DOHH2 (cell line): ENCODE measurements around the gene GOLGA1.

ENCODE experiments used
- H3F3A ChIP-seq: fragments of 200-600 bp; sonication (generic), shearing (Covaris generic); 2 replicates; pipeline ENCODE4 v1.6.0; 2016; ENCODE audit warnings: antibody characterized with exemption, mild to moderate bottlenecking; ENCODE audit not compliant: control insufficient read depth, insufficient read depth
- H3K27ac ChIP-seq: fragments of 200-600 bp; sonication (generic); 2 replicates; pipeline ENCODE4 v1.5.1; 2014; ENCODE audit warnings: low read depth, mild to moderate bottlenecking, low read length, moderate library complexity
- H3K27me3 ChIP-seq: fragments of 200-600 bp; sonication (generic); 2 replicates; pipeline ENCODE4 v1.6.1; 2014; ENCODE audit warnings: mild to moderate bottlenecking, low read length, mixed read lengths; ENCODE audit not compliant: control insufficient read depth
- H3K36me3 ChIP-seq: fragments of 200-600 bp; sonication (generic); 2 replicates; pipeline ENCODE4 v1.6.1; 2014; ENCODE audit warnings: mild to moderate bottlenecking, low read length, moderate library complexity, mixed read lengths; ENCODE audit not compliant: control insufficient read depth
- H3K4me1 ChIP-seq: fragments of 200-600 bp; sonication (generic); 2 replicates; pipeline ENCODE4 v1.6.1; 2014; ENCODE audit warnings: mild to moderate bottlenecking, low read length, mixed read lengths; ENCODE audit not compliant: control insufficient read depth
- H3K4me2 ChIP-seq: fragments of 200-600 bp; sonication (generic); 2 replicates; pipeline ENCODE4 v1.6.0; 2014; ENCODE audit warnings: mild to moderate bottlenecking, low read length, moderate library complexity
- H3K4me3 ChIP-seq: fragments of 200-600 bp; sonication (generic); 2 replicates; pipeline ENCODE4 v1.5.1; 2014; ENCODE audit warnings: mild to moderate bottlenecking, low read length, mixed read lengths
- H3K79me2 ChIP-seq: fragments of 200-600 bp; sonication (generic); 2 replicates; pipeline ENCODE4 v1.6.1; 2014; ENCODE audit warnings: mild to moderate bottlenecking, low read length, mixed read lengths; ENCODE audit not compliant: control insufficient read depth
- H3K9me2 ChIP-seq: fragments of 200-600 bp; sonication (generic); replicated peaks from 2 replicates; pipeline ENCODE4 v1.6.1; 2014; ENCODE audit warnings: mild to moderate bottlenecking, low read length, mixed read lengths; ENCODE audit not compliant: control insufficient read depth
- H3K9me3 ChIP-seq: fragments of 200-600 bp; sonication (generic); 2 replicates; pipeline ENCODE4 v1.6.1; 2014; ENCODE audit warnings: antibody characterized with exemption, low read length, mixed read lengths; ENCODE audit not compliant: control insufficient read depth, insufficient read depth
- H4K20me1 ChIP-seq: fragments of 200-600 bp; sonication (generic); 2 replicates; pipeline ENCODE4 v1.6.0; 2014; ENCODE audit warnings: low read depth, mild to moderate bottlenecking, antibody characterized with exemption, low read length, moderate library complexity; ENCODE audit not compliant: control insufficient read depth, insufficient read depth
- EZH2phosphoT487 ChIP-seq: fragments of 200-600 bp; sonication (generic); IDR thresholded peaks from 2 replicates; pipeline ENCODE4 v1.6.1; 2017; ENCODE audit warnings: borderline replicate concordance, mild to moderate bottlenecking, antibody characterized with exemption, low read length, moderate library complexity, mixed read lengths
- TF ChIP-seq, protein P1 (sequence below): fragments of 200-600 bp; sonication (generic); IDR thresholded peaks from one replicate; pipeline ENCODE4 v1.5.1; 2014; ENCODE audit warnings: antibody characterized with exemption, mild to moderate bottlenecking, low read depth, low read length; ENCODE audit not compliant: poor library complexity, severe bottlenecking

GOLGA1 gene

GRCh38 chr9:124863371-124863871 is 77.5 kb downstream of the GOLGA1 start:
- peak overlapping the region; percentile 77 for H3K4me3 ChIP-seq
- peaks cover 32% of the 10 kb centered on the region for H3F3A ChIP-seq
- H3K79me2 ChIP-seq: peaks cover 52% of the 10 kb centered on the region

DNA sequence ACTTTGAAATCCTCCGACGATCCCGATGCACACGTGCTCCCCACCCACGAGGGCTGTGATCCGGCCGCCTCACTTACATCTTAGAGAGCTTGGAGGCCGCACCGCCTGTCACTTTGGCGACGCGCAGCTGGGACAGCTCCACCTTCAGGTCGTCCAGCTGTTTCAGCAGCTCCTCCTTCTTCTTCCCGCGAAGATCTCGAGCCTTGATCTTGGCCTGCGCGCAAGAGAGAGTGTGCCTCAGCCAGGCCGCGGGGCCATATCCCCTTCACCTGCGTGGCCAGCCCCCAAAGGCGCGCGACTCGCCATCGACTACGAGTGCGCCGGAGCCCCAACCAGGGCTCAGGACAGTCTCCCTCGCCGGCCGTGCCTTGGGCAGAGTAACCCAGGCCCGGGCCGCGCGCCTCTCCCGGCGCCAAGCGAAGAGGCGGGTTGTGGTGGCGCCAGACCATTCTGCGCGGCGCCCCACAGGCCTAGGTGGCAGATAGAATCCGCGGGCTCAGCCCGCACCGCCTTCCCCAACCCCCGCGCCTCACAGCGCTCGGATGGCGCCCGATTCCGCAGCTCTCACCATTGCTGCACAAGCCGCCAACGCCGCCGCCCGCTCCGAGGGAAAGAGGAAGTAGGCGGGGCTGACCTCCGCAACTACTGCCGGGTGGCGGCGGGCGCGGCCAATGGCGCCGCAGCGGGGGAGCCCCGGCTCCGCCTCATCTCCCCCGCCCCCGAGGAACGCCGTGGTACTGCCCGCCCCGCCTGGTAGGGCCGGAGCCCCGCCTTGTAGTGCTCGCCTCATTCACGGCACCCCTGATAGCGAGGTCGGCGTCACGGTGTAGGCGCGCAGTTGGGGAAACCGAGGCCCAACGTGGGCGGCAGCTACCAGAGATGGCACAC is 79.3 kb downstream of the GOLGA1 start, which contains the start of the genes ARPC5L and RPL35:
Gene ARPC5L, plus strand, starts transcription at position 789 of the 888 bp plus-strand sequence. CDS start 7,161 bp downstream, outside the sequence.
Gene RPL35, minus strand, starts transcription at position 616 of the 888 bp plus-strand sequence. Its CDS starts 45 bp downstream, at position 571.
- Histone ChIP-seq H3K27me3 (no peaks in the 10 kb centered on the region), H3F3A (peaks cover 39% of the 10 kb centered on the region), H3K79me2 (peaks cover 41% of the 10 kb centered on the region), H3K4me1 (peaks cover 28% of the 10 kb centered on the region), H4K20me1 (peaks cover 32% of the 10 kb centered on the region), H3K27ac (peak within 1 kb of the TSS; percentile 79), H3K4me2 (peak within 1 kb of the TSS; percentile 76), H3K4me3 (peak within 1 kb of the TSS; percentile 77), H3K9me2 (no peaks in the 10 kb centered on the region), H3K36me3 (peaks cover 51% of the 10 kb centered on the region), H3K9me3 (no peaks in the 10 kb centered on the region)
- TF ChIP-seq EZH2phosphoT487: no peak
- TF ChIP-seq, protein P1, sequence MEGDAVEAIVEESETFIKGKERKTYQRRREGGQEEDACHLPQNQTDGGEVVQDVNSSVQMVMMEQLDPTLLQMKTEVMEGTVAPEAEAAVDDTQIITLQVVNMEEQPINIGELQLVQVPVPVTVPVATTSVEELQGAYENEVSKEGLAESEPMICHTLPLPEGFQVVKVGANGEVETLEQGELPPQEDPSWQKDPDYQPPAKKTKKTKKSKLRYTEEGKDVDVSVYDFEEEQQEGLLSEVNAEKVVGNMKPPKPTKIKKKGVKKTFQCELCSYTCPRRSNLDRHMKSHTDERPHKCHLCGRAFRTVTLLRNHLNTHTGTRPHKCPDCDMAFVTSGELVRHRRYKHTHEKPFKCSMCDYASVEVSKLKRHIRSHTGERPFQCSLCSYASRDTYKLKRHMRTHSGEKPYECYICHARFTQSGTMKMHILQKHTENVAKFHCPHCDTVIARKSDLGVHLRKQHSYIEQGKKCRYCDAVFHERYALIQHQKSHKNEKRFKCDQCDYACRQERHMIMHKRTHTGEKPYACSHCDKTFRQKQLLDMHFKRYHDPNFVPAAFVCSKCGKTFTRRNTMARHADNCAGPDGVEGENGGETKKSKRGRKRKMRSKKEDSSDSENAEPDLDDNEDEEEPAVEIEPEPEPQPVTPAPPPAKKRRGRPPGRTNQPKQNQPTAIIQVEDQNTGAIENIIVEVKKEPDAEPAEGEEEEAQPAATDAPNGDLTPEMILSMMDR: peak; percentile 48

More at GRCh38 chr9:124863371-124863871, 77.5 kb downstream of the GOLGA1 start:
- H3K27me3 ChIP-seq: no peaks in the 10 kb centered on the region
- TF ChIP-seq, protein P1: no peak
- TF ChIP-seq EZH2phosphoT487: no peak
- H3K4me1 ChIP-seq: peaks cover 41% of the 10 kb centered on the region
- H3K9me2 ChIP-seq: no peaks in the 10 kb centered on the region
- H3K4me2 ChIP-seq: peak overlapping the region; percentile 61
- peaks cover 39% of the 10 kb centered on the region for H3K36me3 ChIP-seq
- no peaks in the 10 kb centered on the region for H3K9me3 ChIP-seq
- peaks cover 27% of the 10 kb centered on the region for H4K20me1 ChIP-seq
- no peak overlapping the region for H3K27ac ChIP-seq

GRCh38 chr9:124860582-124861341 is 80.1 kb downstream of the GOLGA1 start:
- Histone ChIP-seq H3F3A (peaks cover 47% of the 10 kb centered on the region), H4K20me1 (peaks cover 35% of the 10 kb centered on the region), H3K36me3 (peaks cover 57% of the 10 kb centered on the region), H3K79me2 (peaks cover 41% of the 10 kb centered on the region), H3K4me2 (peak overlapping the region; percentile 76), H3K4me1 (peaks cover 28% of the 10 kb centered on the region), H3K27ac (peak overlapping the region; percentile 79), H3K9me3 (no peaks in the 10 kb centered on the region), H3K9me2 (no peaks in the 10 kb centered on the region), H3K4me3 (peak overlapping the region; percentile 77), H3K27me3 (no peaks in the 10 kb centered on the region)
- no peak for TF ChIP-seq EZH2phosphoT487
- TF ChIP-seq, protein P1: no peak
